HCT116 (cell line): Measurements from ENCODE around the gene DIS3L2. TPM values are rescaled to one million over a fixed set of nuclear protein-coding genes. Genes with fewer than 3 reads are reported as not detected.

Experiments used
- ATAC-seq: fragments of 200-7000 bp; cut with Tn5 transposase; 2 replicates; pipeline ENCODE4 v1.9.1; 2020; ENCODE audit warnings: mild to moderate bottlenecking, moderate library complexity
- BruUV-seq: library from RNA; stranded (reverse); fragments of 400-500 nt; replicated peaks from 2 replicates; lab custom pipeline; 2021; lab: Mats Ljungman, UMichigan
- CTCF ChIA-PET: fragments of 300-600 bp; sonication (Branson Sonifier 250); formaldehyde crosslinking; loops from one replicate; lab custom pipeline; 2021; ENCODE audit warnings: antibody characterized with exemption; lab: Charles Lee
- POLR2A ChIA-PET: fragments of 300-600, 350-600 bp; sonication (Branson Sonifier 250); formaldehyde crosslinking; loops from one replicate; lab custom pipeline; 2021; ENCODE audit warnings: antibody characterized with exemption; lab: Charles Lee
- RAD21 ChIA-PET, 2 experiments: fragments of 300-600 bp; sonication (Branson Sonifier 250); formaldehyde crosslinking; loops; one replicate each; lab custom pipeline; 2023; ENCODE audit warnings: low total read pairs in 2 of 2; ENCODE audit not compliant: uncharacterized antibody in 2 of 2, unreplicated experiment in 2 of 2, low non-redundant PET in 1 of 2; lab: Charles Lee
- DNase-seq: peaks from one replicate; pipeline ENCODE4 v3.0.0-alpha.2; 2010; ENCODE audit warnings: low read depth, low spot score
- H2AFZ ChIP-seq: fragments of 200-600 bp; shearing (Covaris generic), sonication (generic); 2 replicates; pipeline ENCODE4 v1.6.1; 2017; ENCODE audit warnings: low read depth, mixed run types, mixed read lengths, antibody characterized with exemption, low read length; ENCODE audit not compliant: poor library complexity, severe bottlenecking
- H3K27ac ChIP-seq: 2 replicates; pipeline ENCODE4 v1.5.1; 2012; ENCODE audit warnings: low read depth, low read length
- H3K27me3 ChIP-seq: fragments of 200-600 bp; sonication (generic); 2 replicates; pipeline ENCODE4 v1.6.1; 2016; ENCODE audit warnings: mixed run types, low read length, mixed read lengths; ENCODE audit not compliant: insufficient read depth
- H3K36me3 ChIP-seq, 2 experiments: fragments of 200-500 bp in 1 of 2; fragments of 200-600 bp in 1 of 2; sonication (Bioruptor generic) in 1 of 2; sonication (generic) in 1 of 2; 2 replicates each; pipeline versions ENCODE4 v1.5.1 to v1.6.1; 2014 to 2016; ENCODE audit warnings: low read length in 2 of 2, inconsistent platforms in 1 of 2, mixed read lengths in 1 of 2, mixed run types in 1 of 2; ENCODE audit not compliant: insufficient read depth in 2 of 2, control insufficient read depth in 1 of 2
- H3K4me1 ChIP-seq, 2 experiments: fragments of 200-600 bp in 1 of 2; sonication (generic) in 1 of 2; 2 replicates each; pipeline versions ENCODE4 v1.5.1 to v1.6.1; 2012 to 2017; ENCODE audit warnings: low read length in 2 of 2, inconsistent platforms in 1 of 2, mild to moderate bottlenecking in 1 of 2, mixed read lengths in 1 of 2, mixed run types in 1 of 2, moderate library complexity in 1 of 2; ENCODE audit not compliant: insufficient read depth in 2 of 2, control insufficient read depth in 1 of 2
- H3K4me2 ChIP-seq: fragments of 200-600 bp; sonication (generic); 2 replicates; pipeline ENCODE4 v1.6.1; 2017; ENCODE audit warnings: mixed run types, low read length, mixed read lengths
- H3K4me3 ChIP-seq, 2 experiments: fragments of 200-600 bp in 1 of 2; sonication (generic) in 1 of 2; replicated peaks in 1 of 2; 2 replicates each; pipeline ENCODE4 v1.5.1; 2011 to 2016; ENCODE audit warnings: low read length in 2 of 2, control low read depth in 1 of 2, low read depth in 1 of 2, mild to moderate bottlenecking in 1 of 2, mixed read lengths in 1 of 2, mixed run types in 1 of 2
- H3K79me2 ChIP-seq: fragments of 200-600 bp; sonication (generic); 2 replicates; pipeline ENCODE4 v1.6.1; 2017; ENCODE audit warnings: mild to moderate bottlenecking, mixed run types, low read length, moderate library complexity, mixed read lengths; ENCODE audit not compliant: insufficient read depth
- H3K9ac ChIP-seq: fragments of 200-600 bp; sonication (generic); 2 replicates; pipeline ENCODE4 v1.6.1; 2016; ENCODE audit warnings: low read length, mixed read lengths
- H3K9me2 ChIP-seq: fragments of 200-600 bp; sonication (generic), shearing (Covaris generic); 2 replicates; pipeline ENCODE4 v1.6.1; 2017; ENCODE audit warnings: mixed run types, mild to moderate bottlenecking, moderate library complexity; ENCODE audit not compliant: insufficient read depth
- H3K9me3 ChIP-seq, 2 experiments: fragments of 200-500 bp in 1 of 2; fragments of 200-600 bp in 1 of 2; sonication (Bioruptor generic) in 1 of 2; sonication (generic) in 1 of 2; 2 replicates each; pipeline ENCODE4 v1.6.1; 2014 to 2017; ENCODE audit warnings: low read length in 2 of 2, mixed read lengths in 2 of 2, inconsistent platforms in 1 of 2, low read depth in 1 of 2, mild to moderate bottlenecking in 1 of 2, mixed run types in 1 of 2, moderate library complexity in 1 of 2; ENCODE audit not compliant: control insufficient read depth in 1 of 2, insufficient read depth in 1 of 2
- H4K20me1 ChIP-seq: fragments of 200-600 bp; sonication (generic), shearing (Covaris generic); 2 replicates; pipeline ENCODE4 v1.6.1; 2017; ENCODE audit warnings: mixed run types, mild to moderate bottlenecking, moderate library complexity; ENCODE audit not compliant: insufficient read depth
- CBX3 ChIP-seq: IDR thresholded peaks from 2 replicates; pipeline ENCODE4 v1.6.1; 2012; ENCODE audit warnings: low read depth
- CEBPB ChIP-seq: IDR thresholded peaks from 2 replicates; pipeline ENCODE4 v1.6.1; 2012; ENCODE audit warnings: low read depth
- CTCF ChIP-seq, 3 experiments: fragments of 200-600 bp in 1 of 3; sonication (generic) in 1 of 3; IDR thresholded peaks in 2 of 3; conservative IDR thresholded peaks in 1 of 3; 2 replicates each; pipeline ENCODE4 v1.5.1; 2012 to 2017; ENCODE audit warnings: low read depth in 2 of 3, low read length in 2 of 3, antibody characterized with exemption in 1 of 3, borderline replicate concordance in 1 of 3, control low read depth in 1 of 3, mild to moderate bottlenecking in 1 of 3, mixed read lengths in 1 of 3, mixed run types in 1 of 3, moderate library complexity in 1 of 3; ENCODE audit not compliant: insufficient read depth in 1 of 3
- EZH2 ChIP-seq: fragments of 200-600 bp; sonication (generic); IDR thresholded peaks from 2 replicates; pipeline ENCODE4 v1.6.1; 2017; ENCODE audit warnings: antibody characterized with exemption, mixed run types
- EZH2phosphoT487 ChIP-seq: fragments of 200-600 bp; IDR thresholded peaks from 2 replicates; pipeline ENCODE4 v1.6.1; 2018; ENCODE audit warnings: antibody characterized with exemption, borderline replicate concordance
- POLR2A ChIP-seq: IDR thresholded peaks from 2 replicates; pipeline ENCODE4 v1.7.0; 2011; ENCODE audit warnings: borderline replicate concordance; ENCODE audit not compliant: insufficient read depth, insufficient read length; ENCODE audit errors: extremely low read depth
- RAD21 ChIP-seq: IDR thresholded peaks from 2 replicates; pipeline ENCODE4 v1.6.1; 2012; ENCODE audit warnings: low read depth, mild to moderate bottlenecking
- SIN3A ChIP-seq: IDR thresholded peaks from 2 replicates; pipeline ENCODE4 v1.6.1; 2012; ENCODE audit warnings: low read depth
- SP1 ChIP-seq: IDR thresholded peaks from 2 replicates; pipeline ENCODE4 v1.6.1; 2012; ENCODE audit warnings: low read depth
- SRF ChIP-seq: IDR thresholded peaks from 2 replicates; pipeline ENCODE4 v1.6.1; 2012; ENCODE audit warnings: low read depth
- ZFX ChIP-seq: fragments of 450-650 bp; IDR thresholded peaks from 2 replicates; pipeline ENCODE4 v1.6.1; 2017
- ZNF274 ChIP-seq: fragments of 200-500 bp; sonication (Bioruptor generic); IDR thresholded peaks from 2 replicates; pipeline ENCODE4 v1.6.1; 2014; ENCODE audit warnings: mild to moderate bottlenecking, low read depth, low read length, inconsistent platforms
- intact Hi-C: fragments of 100-400 bp; cut with micrococcal nuclease; formaldehyde crosslinking; loops from 2 replicates; pipeline ENCODE4 v1.10.0; 2022
- total RNA-seq: library from RNA; stranded (reverse); gene quantifications from one replicate; pipeline ENCODE4 v1.2.1, GENCODE V29; 2021; ENCODE audit not compliant: unreplicated experiment

Gene DIS3L2
- total RNA-seq, 1 experiment from 2014 or later = 42.5 TPM

GRCh38 chr2:232282508-232283055, 321.1 kb downstream of the DIS3L2 start:
- ChIA-PET POLR2A (no interaction called here), RAD21 (no interaction called here)
- no peaks in the 10 kb centered on the region for H3K9me3 ChIP-seq
- H3K27me3 ChIP-seq = no peaks in the 10 kb centered on the region
- H3K79me2 ChIP-seq = no peaks in the 10 kb centered on the region
- no peak overlapping the region for H2AFZ ChIP-seq
- H3K4me3 ChIP-seq = no peak overlapping the region
- no peaks in the 10 kb centered on the region for H3K36me3 ChIP-seq
- no peak overlapping the region for H3K27ac ChIP-seq
- H3K9ac ChIP-seq = no peak overlapping the region
- no peaks in the 10 kb centered on the region for H3K4me1 ChIP-seq
- ATAC-seq = no peak
- TF ChIP-seq EZH2phosphoT487 = no peak
- TF ChIP-seq CBX3 = no peak
- TF ChIP-seq SRF = no peak
- TF ChIP-seq EZH2 = no peak
- TF ChIP-seq CEBPB = no peak
- no peak for TF ChIP-seq ZNF274
- TF ChIP-seq RAD21 = no peak
- TF ChIP-seq CTCF (IDR thresholded peaks at IDR 0.05 in 2 of 3, conservative IDR thresholded peaks at IDR 0.05 in 1 of 3; ENCODE audit: borderline replicate concordance in 1 of 3, insufficient read depth in 1 of 3, low read depth in 2 of 3, low read length in 2 of 3) = no peak
- no peak for TF ChIP-seq SP1
- no peak for TF ChIP-seq SIN3A
- no peak for TF ChIP-seq ZFX
- TF ChIP-seq POLR2A = no peak
- TF ChIP-seq, all 23 proteins: peak for 0
- Histone ChIP-seq H3K9me2 (no peaks in the 10 kb centered on the region), H4K20me1 (no peaks in the 10 kb centered on the region), H3K4me2 (no peak overlapping the region)
- CTCF ChIA-PET = interaction anchor here (2.9 kb wide), 1 partner anchor 10 kb away, joined by 13 read pairs; no protein-coding TSS in a partner anchor
- DNase-seq = no peak
- no TSS peak for BruUV-seq
- intact Hi-C loops = no loop called here
